ENCODE measurements around the gene IFT122.
"Not testable (repeated sequence)": the region's sequence is repeated elsewhere in the genome, so short reads cannot be mapped to it uniquely, and the experiment has no call there.

- TF ChIP-seq POLR2A (IDR thresholded peaks at IDR 0.05; ENCODE audit: low read depth, low read length); POLR2AphosphoS5 (IDR thresholded peaks at IDR 0.05; ENCODE audit: low read depth, low read length); PAX5 (IDR thresholded peaks at IDR 0.05; ENCODE audit: insufficient read depth, low read length, severe bottlenecking); SPI1 (IDR thresholded peaks at IDR 0.05; ENCODE audit: low read depth, low read length): not testable (repeated sequence)
These were observed 59.7 kb downstream of the IFT122 start for GRCh38 chr3:129499604-129500333.

Measured in GM12891 (cell line).